ENCODE results near the gene PHLPP2.

Gene PHLPP2

DNA sequence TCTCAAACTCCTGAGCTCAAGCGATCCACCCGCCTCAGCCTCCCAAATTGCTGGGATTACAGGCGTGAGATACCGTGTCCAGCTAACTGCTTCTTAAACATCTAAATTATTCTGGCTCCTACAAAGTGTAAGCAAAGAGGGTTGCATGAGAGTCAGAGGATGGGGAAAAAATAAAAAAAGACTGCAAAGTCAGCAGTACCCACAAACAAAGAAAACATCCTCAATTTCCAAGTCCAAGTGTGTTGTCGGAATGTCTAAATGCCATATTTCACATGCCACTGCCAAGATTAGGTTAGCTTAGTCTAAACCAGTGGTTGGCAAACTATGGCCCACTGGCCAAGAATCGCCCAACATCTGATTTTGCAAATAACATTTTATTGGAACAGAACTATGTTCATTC, 13.0 kb upstream of the PHLPP2 start:
- Histone ChIP-seq H3K9me3 (ENCODE audit: insufficient read depth, low read depth, low read length) (no peaks in the 10 kb centered on the region), H3K14ac (ENCODE audit: low read length) (no peak overlapping the region), H2BK12ac (ENCODE audit: low read length) (no peak overlapping the region), H3K23ac (ENCODE audit: low read length) (no peak overlapping the region), H3K27me3 (ENCODE audit: insufficient read depth, low read length) (no peaks in the 10 kb centered on the region), H3K79me2 (ENCODE audit: control insufficient read depth, insufficient read depth, low read length, poor library complexity) (no peaks in the 10 kb centered on the region), H2AK5ac (ENCODE audit: low read length) (no peak overlapping the region), H4K12ac (ENCODE audit: low read depth, low read length) (no peak overlapping the region), H4K8ac (ENCODE audit: low read depth, low read length) (no peak overlapping the region), H3K27ac (ENCODE audit: low read depth, low read length) (no peak overlapping the region), H2BK120ac (ENCODE audit: insufficient read depth, low read length, poor library complexity) (no peak overlapping the region), H3K9ac (ENCODE audit: low read length) (no peak overlapping the region), H3K18ac (ENCODE audit: low read length) (no peak overlapping the region), H3K4me3 (ENCODE audit: low read depth, low read length) (no peak overlapping the region), H3K4ac (ENCODE audit: low read depth, low read length) (no peak overlapping the region), H3K4me1 (ENCODE audit: control insufficient read depth in 1 of 2, insufficient read depth in 2 of 2, low read length in 2 of 2) (no peaks in the 10 kb centered on the region), H2BK5ac (ENCODE audit: low read depth, low read length, poor library complexity) (no peak overlapping the region), H4K91ac (ENCODE audit: low read depth, low read length) (no peak overlapping the region), H2AFZ (ENCODE audit: insufficient read depth, low read length, poor library complexity) (no peak overlapping the region), H3K79me1 (ENCODE audit: low read length) (no peaks in the 10 kb centered on the region), H3K36me3 (ENCODE audit: control insufficient read depth in 1 of 2, insufficient read depth in 2 of 2, low read length in 2 of 2) (peaks cover 21 to 27% of the 10 kb centered on the region in 2 experiments), H3K4me2 (ENCODE audit: low read length) (no peak overlapping the region)
- DNase-seq = no peak
- no CpG with 5 or more reads among the region's 6 CpGs for WGBS (ENCODE audit: extremely low coverage, insufficient coverage, insufficient read length)

DNA sequence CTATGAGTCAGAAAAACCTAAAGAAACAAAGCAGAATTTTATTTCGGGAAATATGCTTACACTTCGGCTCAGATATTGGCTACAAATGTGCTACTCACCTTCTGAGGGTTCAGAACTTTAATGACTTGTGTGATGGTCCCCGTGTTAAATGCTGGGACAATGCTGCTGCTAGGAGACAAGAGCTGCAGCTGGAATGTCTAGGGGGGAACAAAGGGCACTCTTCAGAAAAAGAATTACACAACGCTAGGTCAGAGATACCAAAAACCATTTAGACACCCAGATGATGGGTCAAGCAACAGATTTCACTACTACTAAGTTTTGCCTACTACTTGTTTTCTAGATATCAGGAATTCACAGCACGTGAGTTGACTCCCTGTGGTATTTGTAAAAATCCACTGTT, 10.0 kb upstream of the PHLPP2 start:
- Histone ChIP-seq H3K9me3 (ENCODE audit: insufficient read depth, low read depth, low read length) (no peaks in the 10 kb centered on the region), H3K9ac (ENCODE audit: low read length) (no peak overlapping the region), H3K79me2 (ENCODE audit: control insufficient read depth, insufficient read depth, low read length, poor library complexity) (no peaks in the 10 kb centered on the region), H3K18ac (ENCODE audit: low read length) (no peak overlapping the region), H3K36me3 (ENCODE audit: control insufficient read depth in 1 of 2, insufficient read depth in 2 of 2, low read length in 2 of 2) (peaks cover 22 to 38% of the 10 kb centered on the region in 2 experiments), H2BK12ac (ENCODE audit: low read length) (no peak overlapping the region), H4K91ac (ENCODE audit: low read depth, low read length) (no peak overlapping the region), H3K4ac (ENCODE audit: low read depth, low read length) (no peak overlapping the region), H3K27me3 (ENCODE audit: insufficient read depth, low read length) (no peaks in the 10 kb centered on the region), H3K4me2 (ENCODE audit: low read length) (no peak overlapping the region), H2AFZ (ENCODE audit: insufficient read depth, low read length, poor library complexity) (no peak overlapping the region), H3K27ac (ENCODE audit: low read depth, low read length) (no peak overlapping the region), H2BK120ac (ENCODE audit: insufficient read depth, low read length, poor library complexity) (no peak overlapping the region), H4K12ac (ENCODE audit: low read depth, low read length) (no peak overlapping the region), H3K4me1 (ENCODE audit: control insufficient read depth in 1 of 2, insufficient read depth in 2 of 2, low read length in 2 of 2) (no peaks in the 10 kb centered on the region), H3K79me1 (ENCODE audit: low read length) (no peaks in the 10 kb centered on the region), H3K4me3 (ENCODE audit: low read depth, low read length) (no peak overlapping the region), H2AK5ac (ENCODE audit: low read length) (no peak overlapping the region), H3K14ac (ENCODE audit: low read length) (no peak overlapping the region), H4K8ac (ENCODE audit: low read depth, low read length) (no peak overlapping the region), H2BK5ac (ENCODE audit: low read depth, low read length, poor library complexity) (no peak overlapping the region), H3K23ac (ENCODE audit: low read length) (no peak overlapping the region)
- no peak for DNase-seq
- no CpG with 5 or more reads among the region's 5 CpGs for WGBS (ENCODE audit: extremely low coverage, insufficient coverage, insufficient read length)

GRCh38 chr16:71732587-71732986, 8.1 kb upstream of the PHLPP2 start:
- Histone ChIP-seq H3K27me3 (ENCODE audit: insufficient read depth, low read length) (no peaks in the 10 kb centered on the region), H2BK12ac (ENCODE audit: low read length) (no peak overlapping the region), H3K4me3 (ENCODE audit: low read depth, low read length) (no peak overlapping the region), H2AFZ (ENCODE audit: insufficient read depth, low read length, poor library complexity) (no peak overlapping the region), H3K9me3 (ENCODE audit: insufficient read depth, low read depth, low read length) (no peaks in the 10 kb centered on the region), H3K36me3 (ENCODE audit: control insufficient read depth in 1 of 2, insufficient read depth in 2 of 2, low read length in 2 of 2) (peaks cover 17 to 30% of the 10 kb centered on the region in 2 experiments), H3K9ac (ENCODE audit: low read length) (no peak overlapping the region), H3K18ac (ENCODE audit: low read length) (no peak overlapping the region), H3K4me1 (ENCODE audit: control insufficient read depth in 1 of 2, insufficient read depth in 2 of 2, low read length in 2 of 2) (no peaks in the 10 kb centered on the region), H3K4me2 (ENCODE audit: low read length) (no peak overlapping the region), H2AK5ac (ENCODE audit: low read length) (no peak overlapping the region), H4K12ac (ENCODE audit: low read depth, low read length) (no peak overlapping the region), H3K4ac (ENCODE audit: low read depth, low read length) (no peak overlapping the region), H3K79me2 (ENCODE audit: control insufficient read depth, insufficient read depth, low read length, poor library complexity) (no peaks in the 10 kb centered on the region), H3K27ac (ENCODE audit: low read depth, low read length) (no peak overlapping the region), H3K14ac (ENCODE audit: low read length) (no peak overlapping the region), H2BK120ac (ENCODE audit: insufficient read depth, low read length, poor library complexity) (no peak overlapping the region), H4K8ac (ENCODE audit: low read depth, low read length) (no peak overlapping the region), H3K23ac (ENCODE audit: low read length) (no peak overlapping the region), H3K79me1 (ENCODE audit: low read length) (no peaks in the 10 kb centered on the region), H2BK5ac (ENCODE audit: low read depth, low read length, poor library complexity) (no peak overlapping the region), H4K91ac (ENCODE audit: low read depth, low read length) (no peak overlapping the region)
- WGBS (ENCODE audit: extremely low coverage, insufficient coverage, insufficient read length) = no CpG with 5 or more reads among the region's 3 CpGs
- DNase-seq = no peak

DNA sequence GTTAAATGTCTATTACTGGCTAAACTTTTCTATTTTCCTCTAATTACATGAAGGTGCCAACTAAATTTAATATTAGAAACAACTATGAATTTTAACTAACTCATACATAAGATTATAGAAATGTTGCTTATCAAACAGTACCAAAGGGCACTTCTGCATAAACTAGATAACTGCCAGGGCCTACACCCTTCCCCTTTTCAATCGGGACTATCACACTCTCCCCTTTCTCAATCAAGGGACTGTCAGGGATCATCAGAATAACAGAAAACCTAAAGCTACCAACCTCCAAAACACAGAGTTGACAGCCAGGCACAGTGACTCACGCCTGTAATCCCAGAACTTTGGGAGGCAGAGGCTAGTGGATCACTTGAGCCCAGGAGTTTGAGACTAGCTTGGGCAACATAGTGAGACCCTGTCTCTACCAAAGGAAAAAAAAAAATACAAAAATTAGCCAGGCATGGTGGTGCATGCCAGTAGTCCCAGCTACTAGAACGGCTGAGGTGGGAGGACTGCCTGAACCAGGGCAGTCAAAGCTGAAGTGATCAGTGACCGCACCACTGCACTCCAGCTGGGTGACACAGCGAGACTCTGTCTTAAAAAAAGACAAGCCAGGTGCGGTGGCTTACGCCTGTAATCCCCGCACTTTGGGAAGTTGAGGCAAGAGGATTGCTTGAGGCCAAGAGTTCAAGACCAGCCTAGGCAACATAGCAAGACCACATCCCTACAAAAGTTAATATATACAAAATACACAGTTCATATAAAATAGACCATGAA, 3.2 kb upstream of the PHLPP2 start:
- Histone ChIP-seq H2AK5ac (ENCODE audit: low read length) (no peak overlapping the region), H4K12ac (ENCODE audit: low read depth, low read length) (no peak overlapping the region), H4K91ac (ENCODE audit: low read depth, low read length) (no peak overlapping the region), H3K4me3 (ENCODE audit: low read depth, low read length) (no peak overlapping the region), H3K27me3 (ENCODE audit: insufficient read depth, low read length) (no peaks in the 10 kb centered on the region), H2BK120ac (ENCODE audit: insufficient read depth, low read length, poor library complexity) (no peak overlapping the region), H3K9ac (ENCODE audit: low read length) (no peak overlapping the region), H3K4ac (ENCODE audit: low read depth, low read length) (no peak overlapping the region), H3K18ac (ENCODE audit: low read length) (no peak overlapping the region), H4K8ac (ENCODE audit: low read depth, low read length) (no peak overlapping the region), H3K79me2 (ENCODE audit: control insufficient read depth, insufficient read depth, low read length, poor library complexity) (peaks cover 5% of the 10 kb centered on the region), H3K79me1 (ENCODE audit: low read length) (peaks cover 5% of the 10 kb centered on the region), H3K4me2 (ENCODE audit: low read length) (no peak overlapping the region), H2AFZ (ENCODE audit: insufficient read depth, low read length, poor library complexity) (no peak overlapping the region), H3K9me3 (ENCODE audit: insufficient read depth, low read depth, low read length) (no peaks in the 10 kb centered on the region), H2BK5ac (ENCODE audit: low read depth, low read length, poor library complexity) (no peak overlapping the region), H3K23ac (ENCODE audit: low read length) (no peak overlapping the region), H3K36me3 (ENCODE audit: control insufficient read depth in 1 of 2, insufficient read depth in 2 of 2, low read length in 2 of 2) (peaks cover 3 to 14% of the 10 kb centered on the region in 2 experiments), H3K27ac (ENCODE audit: low read depth, low read length) (no peak overlapping the region), H3K4me1 (ENCODE audit: control insufficient read depth in 1 of 2, insufficient read depth in 2 of 2, low read length in 2 of 2) (no peaks in the 10 kb centered on the region), H2BK12ac (ENCODE audit: low read length) (no peak overlapping the region), H3K14ac (ENCODE audit: low read length) (no peak overlapping the region)
- no CpG with 5 or more reads among the region's 8 CpGs for WGBS (ENCODE audit: extremely low coverage, insufficient coverage, insufficient read length)
- no peak for DNase-seq

All from trophoblast cell (in vitro differentiated cells and primary cell).